Stimulated activated CD8-positive, alpha-beta memory T cell treated with anti-CD3 and anti-CD28 coated beads, Interleukin-12 subunit alpha, Interleukin-12 subunit beta, amount 100 ng/mL, for 24 hours (primary cell): ENCODE results near the gene CD200R1.

ENCODE experiments used
- DNase-seq: peaks from one replicate; pipeline ENCODE4 v3.0.0-alpha.2; 2020; ENCODE audit errors: extremely low read depth

CD200R1 gene

DNA sequence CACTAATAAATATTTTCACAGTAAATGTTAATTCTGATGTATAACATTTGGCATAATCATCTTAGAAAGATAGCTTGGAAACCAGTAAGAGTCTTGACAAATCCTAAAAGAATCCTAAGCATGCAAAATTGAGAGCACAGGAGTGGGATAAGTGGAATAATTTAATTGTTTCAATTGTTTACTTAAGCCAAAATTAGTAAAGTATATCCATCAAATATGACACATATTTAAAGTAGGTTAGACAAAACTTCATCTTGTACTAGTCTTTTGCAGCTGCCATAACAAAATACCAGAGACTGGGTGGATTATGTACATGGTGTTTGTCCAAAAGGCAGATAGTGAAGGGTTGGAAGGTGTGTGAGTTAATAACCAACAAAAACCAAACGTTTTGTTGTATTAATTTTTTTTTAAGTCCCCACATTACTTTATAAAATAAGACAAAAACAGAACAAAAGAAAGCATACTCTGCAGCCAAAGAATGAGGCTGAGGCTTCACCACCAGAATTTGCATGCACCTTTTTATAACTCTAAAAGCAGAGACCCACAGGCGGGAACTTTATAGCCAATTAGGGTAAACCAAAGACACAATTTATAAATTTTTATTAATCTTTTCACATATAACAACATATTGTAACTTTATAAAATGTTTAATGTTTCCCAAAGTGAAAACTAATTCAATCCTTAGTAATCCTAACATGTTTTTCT, 86.4 kb downstream of the CD200R1 start:
- DNase-seq: no peak

- DNase-seq: no peak
These were observed 90.1 kb downstream of the CD200R1 start for GRCh38 chr3:112884678-112885290.

DNA sequence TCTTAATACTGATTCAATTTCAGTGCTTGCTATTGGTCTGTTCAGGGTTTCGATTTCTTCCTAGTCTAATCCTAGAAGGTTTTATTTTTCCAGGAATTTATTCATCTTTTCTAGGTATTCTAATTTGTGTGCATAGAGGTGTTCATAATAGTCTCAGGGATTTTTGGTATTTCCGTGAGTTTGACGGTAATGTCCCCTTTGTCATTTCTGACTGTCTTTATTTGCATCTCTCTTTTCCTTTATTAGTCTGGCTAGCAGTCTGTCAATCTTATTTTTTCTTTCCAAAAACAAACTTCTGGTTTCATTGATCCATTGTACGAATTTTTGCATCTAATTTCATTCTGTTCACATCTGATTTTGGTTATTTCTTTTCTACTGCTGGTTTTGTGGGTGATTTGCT, 93.0 kb downstream of the CD200R1 start:
- no peak for DNase-seq

GRCh38 chr3:112875561-112875960, 99.3 kb downstream of the CD200R1 start:
- DNase-seq: no peak

GRCh38 chr3:112874725-112875124, 100.2 kb downstream of the CD200R1 start:
- no peak for DNase-seq

- DNase-seq: no peak
These were observed 101.3 kb downstream of the CD200R1 start for GRCh38 chr3:112873632-112874031.

GRCh38 chr3:112871735-112872134, 103.2 kb downstream of the CD200R1 start:
- no peak for DNase-seq
